ENCODE results near the gene MDK.
A peak's percentile ranks its signal among the peaks of the same experiment; 100 is the strongest.

MDK gene

GRCh38 chr11:46347637-46348311, 33.7 kb upstream of the MDK start:
- DNase-seq (ENCODE audit: low read depth in 2 of 2), result no peak

GRCh38 chr11:46348566-46349401, 32.7 kb upstream of the MDK start:
- DNase-seq (ENCODE audit: low read depth in 2 of 2), result peak in 1 of 2 donors; percentile 49

GRCh38 chr11:46350695-46351094, 30.8 kb upstream of the MDK start:
- no peak for DNase-seq (ENCODE audit: low read depth in 2 of 2)

- DNase-seq (ENCODE audit: low read depth in 2 of 2), result no peak
Measured at GRCh38 chr11:46351148-46351547, 30.3 kb upstream of the MDK start.

GRCh38 chr11:46351606-46352005, 29.9 kb upstream of the MDK start:
- no peak for DNase-seq (ENCODE audit: low read depth in 2 of 2)

GRCh38 chr11:46352063-46352841, 29.2 kb upstream of the MDK start:
- peak; percentile 51 to 59 for DNase-seq (ENCODE audit: low read depth in 2 of 2)

GRCh38 chr11:46353698-46354097, 27.8 kb upstream of the MDK start:
- DNase-seq (ENCODE audit: low read depth in 2 of 2), result no peak

GRCh38 chr11:46356924-46357482, 24.5 kb upstream of the MDK start:
- no peak for DNase-seq (ENCODE audit: low read depth in 2 of 2)

- no peak for DNase-seq (ENCODE audit: low read depth in 2 of 2)
Measured at GRCh38 chr11:46357483-46357936, 24.0 kb upstream of the MDK start.

GRCh38 chr11:46359953-46360352, 21.5 kb upstream of the MDK start:
- no peak for DNase-seq (ENCODE audit: low read depth in 2 of 2)

- no peak for DNase-seq (ENCODE audit: low read depth in 2 of 2)
Measured at GRCh38 chr11:46360878-46361277, 20.6 kb upstream of the MDK start.

GRCh38 chr11:46361283-46362155, 19.9 kb upstream of the MDK start:
- no peak for DNase-seq (ENCODE audit: low read depth in 2 of 2)

GRCh38 chr11:46362156-46363030, 19.1 kb upstream of the MDK start:
- DNase-seq (ENCODE audit: low read depth in 2 of 2), result no peak

- DNase-seq (ENCODE audit: low read depth in 2 of 2), result no peak
Measured at GRCh38 chr11:46363031-46363407, 18.4 kb upstream of the MDK start.

GRCh38 chr11:46363455-46364005, 17.9 kb upstream of the MDK start:
- DNase-seq (ENCODE audit: low read depth in 2 of 2), result no peak

GRCh38 chr11:46364056-46364455, 17.4 kb upstream of the MDK start:
- DNase-seq (ENCODE audit: low read depth in 2 of 2), result no peak

- DNase-seq (ENCODE audit: low read depth in 2 of 2), result no peak
Measured at GRCh38 chr11:46364791-46365190, 16.7 kb upstream of the MDK start.

GRCh38 chr11:46366260-46366659, 15.2 kb upstream of the MDK start:
- no peak for DNase-seq (ENCODE audit: low read depth in 2 of 2)

- DNase-seq (ENCODE audit: low read depth in 2 of 2), result no peak
Measured at GRCh38 chr11:46366661-46367161, 14.8 kb upstream of the MDK start.
